Islet precursor cell (in vitro differentiated cells): Measurements from ENCODE around the gene RBM19.

Experiments used
- DNase-seq: peaks from one replicate; pipeline ENCODE4 v3.0.0-alpha.2; 2018

RBM19 gene

DNA sequence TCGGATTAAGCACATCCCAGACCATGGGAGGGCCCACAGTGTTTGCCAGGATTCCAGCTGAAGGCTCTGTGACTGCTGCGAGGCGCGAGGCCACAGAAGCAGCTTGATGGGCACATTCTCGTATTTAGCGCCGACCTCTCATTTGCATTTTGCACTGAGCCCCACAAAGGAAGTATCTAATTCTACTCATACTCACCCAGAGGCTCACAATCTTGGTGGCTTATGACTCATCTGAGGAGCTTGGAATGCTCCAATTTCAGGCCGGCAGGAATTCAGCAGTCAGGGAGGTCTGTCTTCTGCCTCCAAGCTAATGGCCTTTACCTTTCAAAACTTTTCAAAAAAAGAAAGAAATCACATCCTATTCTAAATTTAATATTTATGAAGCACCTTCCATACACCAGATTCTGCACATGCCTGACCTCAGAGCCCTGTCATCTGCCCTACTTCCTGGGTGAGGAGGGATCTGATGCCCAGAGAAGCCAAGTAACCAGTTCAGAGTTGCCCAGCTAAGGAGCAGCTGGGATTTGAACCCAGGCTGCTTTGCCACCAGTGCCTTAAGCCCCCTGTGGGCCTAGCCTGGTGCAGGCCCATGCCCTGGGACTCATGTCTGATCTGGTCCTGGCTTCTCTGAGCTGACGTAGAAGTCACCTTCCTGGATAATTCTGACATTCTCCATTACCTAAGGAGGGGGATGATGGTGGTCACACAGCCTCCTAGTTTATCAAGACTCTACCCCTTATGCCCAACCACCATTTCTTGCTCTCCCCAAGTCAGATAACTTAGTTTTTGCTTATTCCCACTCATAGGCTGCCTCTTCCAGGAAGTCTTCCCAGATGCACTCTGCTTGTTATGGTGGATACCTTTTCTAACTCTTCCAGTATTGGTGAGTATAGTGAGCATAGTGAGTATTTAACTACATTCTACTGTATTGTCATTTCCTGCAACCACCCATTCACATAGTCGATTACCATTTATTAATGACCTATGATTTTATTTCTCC is 198.9 kb downstream of the RBM19 start:
- peak; percentile 95 for DNase-seq
